Keratinocyte (primary cell): Measurements from ENCODE around the gene NOL11. TPM values are rescaled to one million over a fixed set of nuclear protein-coding genes. Genes with fewer than 3 reads are reported as not detected.

Experiments
- DNase-seq: peaks from one replicate; pipeline ENCODE4 v3.0.0-alpha.2; 2011; ENCODE audit warnings: low read depth, missing footprints, low spot score
- FAIRE-seq: peaks from 2 replicates; lab custom pipeline; 2011; peaks lifted over from hg19 to GRCh38; lab: Jason Lieb, UNC
- H2AFZ ChIP-seq: 2 replicates; pipeline ENCODE4 v1.6.0; 2012; ENCODE audit warnings: low read length, control low read depth, inconsistent platforms; ENCODE audit not compliant: control insufficient read depth
- H3K27ac ChIP-seq: 2 replicates; pipeline ENCODE4 v1.5.1; 2011; ENCODE audit warnings: low read length; ENCODE audit not compliant: control insufficient read depth, insufficient read depth
- H3K27me3 ChIP-seq: 3 replicates; pipeline ENCODE4 v1.6.0; 2011; ENCODE audit warnings: low read length; ENCODE audit not compliant: control insufficient read depth, insufficient read depth; ENCODE audit errors: extremely low read depth
- H3K36me3 ChIP-seq, 2 experiments: 2 replicates in 1 of 2; 3 replicates in 1 of 2; pipeline ENCODE4 v1.5.1; 2011; ENCODE audit warnings: low read length in 2 of 2, mild to moderate bottlenecking in 1 of 2; ENCODE audit not compliant: control insufficient read depth in 2 of 2, insufficient read depth in 2 of 2; ENCODE audit errors: extremely low read depth in 1 of 2
- H3K4me1 ChIP-seq: 3 replicates; pipeline ENCODE4 v1.5.1; 2011; ENCODE audit warnings: low read length; ENCODE audit not compliant: control insufficient read depth, insufficient read depth; ENCODE audit errors: extremely low read depth
- H3K4me2 ChIP-seq: 3 replicates; pipeline ENCODE4 v1.6.0; 2011; ENCODE audit warnings: low read depth, low read length; ENCODE audit not compliant: control insufficient read depth, insufficient read depth; ENCODE audit errors: extremely low read depth
- H3K4me3 ChIP-seq, 3 experiments: fragments of 200-600 bp in 1 of 3; sonication (generic) in 1 of 3; 2 replicates in 2 of 3; 3 replicates in 1 of 3; pipeline ENCODE4 v1.5.1; 2011 to 2016; ENCODE audit warnings: low read length in 3 of 3, mild to moderate bottlenecking in 3 of 3, control low read depth in 2 of 3, inconsistent platforms in 1 of 3, low read depth in 1 of 3, mixed read lengths in 1 of 3, mixed run types in 1 of 3, moderate library complexity in 1 of 3; ENCODE audit not compliant: control insufficient read depth in 2 of 3, insufficient read depth in 2 of 3; ENCODE audit errors: extremely low read depth in 1 of 3
- H3K79me2 ChIP-seq: 2 replicates; pipeline ENCODE4 v1.6.0; 2012; ENCODE audit warnings: low read length; ENCODE audit not compliant: control insufficient read depth, insufficient read depth
- H3K9ac ChIP-seq: 3 replicates; pipeline ENCODE4 v1.6.0; 2011; ENCODE audit warnings: low read length; ENCODE audit not compliant: control insufficient read depth, insufficient read depth; ENCODE audit errors: extremely low read depth
- H3K9me1 ChIP-seq: 3 replicates; pipeline ENCODE4 v1.6.0; 2011; ENCODE audit warnings: low read length; ENCODE audit not compliant: control insufficient read depth, insufficient read depth; ENCODE audit errors: extremely low read depth
- H3K9me3 ChIP-seq: 2 replicates; pipeline ENCODE4 v1.5.1; 2012; ENCODE audit warnings: low read depth, low read length; ENCODE audit not compliant: control insufficient read depth
- H4K20me1 ChIP-seq: 3 replicates; pipeline ENCODE4 v1.6.0; 2011; ENCODE audit warnings: low read length; ENCODE audit not compliant: control insufficient read depth, insufficient read depth; ENCODE audit errors: extremely low read depth
- CTCF ChIP-seq, 3 experiments: IDR thresholded peaks in 1 of 3; conservative IDR thresholded peaks in 1 of 3; optimal IDR thresholded peaks in 1 of 3; 2 replicates in 2 of 3; 3 replicates in 1 of 3; pipeline versions ENCODE3 to v1.5.1; 2011; ENCODE audit warnings: low read length in 3 of 3, mild to moderate bottlenecking in 3 of 3, moderate library complexity in 2 of 3, control low read depth in 1 of 3, inconsistent platforms in 1 of 3; ENCODE audit not compliant: insufficient read depth in 2 of 3; ENCODE audit errors: extremely low read depth in 1 of 3
- EZH2 ChIP-seq: IDR thresholded peaks from one replicate; pipeline ENCODE4 v1.6.1; 2012; ENCODE audit warnings: inconsistent platforms, mild to moderate bottlenecking, low read length, moderate library complexity
- dilution Hi-C: fragments of 300-500 bp; cut with MboI; formaldehyde crosslinking; loops from one replicate; pipeline ENCODE4 v1.7.0; 2020; ENCODE audit warnings: low sequenced_read_pairs; ENCODE audit not compliant: extremely low pct_ligation_motif_present
- polyA plus RNA-seq, 5 experiments: library from polyadenylated mRNA; depleted of rRNA in 3 of 5; stranded (reverse) in 3 of 5; stranded (forward) in 1 of 5; unstranded in 1 of 5; fragments of >200 nt; gene quantifications; 1 replicate in 1 of 5; 2 replicates in 3 of 5; 3 replicates in 1 of 5; pipeline versions ENCODE4 v1.2.1 to v1.2.3, GENCODE V29; 2011 to 2012; ENCODE audit warnings: missing spikeins in 2 of 5, low read depth in 1 of 5, low replicate concordance in 1 of 5

NOL11 gene
- polyA plus RNA-seq, 1 donor (not counting 4 experiments of a cell fraction or from before 2014, with no cell fraction given) = 63.0 TPM

DNA sequence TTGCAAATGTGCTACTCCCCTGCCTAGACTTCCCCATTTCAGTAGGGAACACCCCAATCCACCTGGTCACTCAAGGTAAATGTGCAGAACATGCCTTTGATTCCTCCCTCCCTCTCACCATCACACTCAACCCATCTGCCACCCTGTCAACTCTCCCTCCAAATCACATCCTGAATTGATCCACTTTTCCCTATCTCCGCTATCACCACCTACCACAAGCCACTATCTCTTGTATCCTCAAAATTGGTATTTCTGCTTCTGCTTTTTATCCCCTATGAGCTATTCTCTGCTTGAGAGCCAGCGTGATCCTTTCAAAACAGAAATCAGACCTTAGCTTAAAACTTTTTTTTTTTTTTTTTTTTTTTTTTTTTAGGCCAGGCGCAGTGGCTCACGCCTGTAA, 5.4 kb upstream of the NOL11 start:
- Histone ChIP-seq H3K4me2 (no peak overlapping the region), H3K9ac (no peak overlapping the region), H3K27me3 (no peaks in the 10 kb centered on the region), H3K36me3 (no peaks in the 10 kb centered on the region), H3K27ac (no peak overlapping the region), H3K4me3 (no peak overlapping the region), H3K9me3 (no peaks in the 10 kb centered on the region), H2AFZ (no peak overlapping the region), H3K79me2 (no peaks in the 10 kb centered on the region), H3K4me1 (no peaks in the 10 kb centered on the region), H3K9me1 (no peaks in the 10 kb centered on the region), H4K20me1 (no peaks in the 10 kb centered on the region)
- dilution Hi-C loops = no loop called here
- no peak for FAIRE-seq
- no peak for DNase-seq
- no peak for TF ChIP-seq CTCF (optimal IDR thresholded peaks at IDR 0.05 in 1 of 3, IDR thresholded peaks at IDR 0.05 in 1 of 3, conservative IDR thresholded peaks at IDR 0.05 in 1 of 3; ENCODE audit: extremely low read depth in 1 of 3, insufficient read depth in 2 of 3, low read length in 3 of 3)
- TF ChIP-seq EZH2 = no peak

DNA sequence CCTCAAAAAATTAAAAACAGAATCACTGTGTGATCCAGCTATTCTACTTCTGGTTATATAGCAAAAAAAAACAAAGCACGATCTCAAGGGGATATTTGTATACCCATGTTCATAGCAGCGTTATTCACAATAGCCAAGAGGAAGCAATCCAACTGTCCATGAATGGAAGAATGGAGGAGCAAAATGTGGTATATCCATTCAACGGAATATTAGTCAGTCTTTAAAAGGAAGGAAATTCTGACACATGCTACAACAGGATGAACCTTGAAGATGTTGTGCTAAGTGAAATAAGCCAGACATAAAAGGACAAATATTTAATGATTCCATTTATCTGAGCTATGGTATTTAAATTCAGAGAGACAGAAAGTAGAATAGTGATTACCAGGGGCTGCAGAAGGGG, 4.6 kb upstream of the NOL11 start:
- no peak for TF ChIP-seq CTCF (optimal IDR thresholded peaks at IDR 0.05 in 1 of 3, IDR thresholded peaks at IDR 0.05 in 1 of 3, conservative IDR thresholded peaks at IDR 0.05 in 1 of 3; ENCODE audit: extremely low read depth in 1 of 3, insufficient read depth in 2 of 3, low read length in 3 of 3)
- no peak for TF ChIP-seq EZH2
- H3K27ac ChIP-seq = no peak overlapping the region
- no peaks in the 10 kb centered on the region for H3K9me1 ChIP-seq
- no peaks in the 10 kb centered on the region for H3K36me3 ChIP-seq
- H2AFZ ChIP-seq = no peak overlapping the region
- DNase-seq (no peak), FAIRE-seq (no peak)
- H4K20me1 ChIP-seq = no peaks in the 10 kb centered on the region
- no peaks in the 10 kb centered on the region for H3K27me3 ChIP-seq
- no peaks in the 10 kb centered on the region for H3K4me1 ChIP-seq
- dilution Hi-C loops = no loop called here
- no peak overlapping the region for H3K4me3 ChIP-seq
- no peaks in the 10 kb centered on the region for H3K9me3 ChIP-seq
- H3K4me2 ChIP-seq = no peak overlapping the region
- H3K9ac ChIP-seq = no peak overlapping the region
- peaks cover 4% of the 10 kb centered on the region for H3K79me2 ChIP-seq
